ENCODE measurements around the gene ANKRD52.

DNA sequence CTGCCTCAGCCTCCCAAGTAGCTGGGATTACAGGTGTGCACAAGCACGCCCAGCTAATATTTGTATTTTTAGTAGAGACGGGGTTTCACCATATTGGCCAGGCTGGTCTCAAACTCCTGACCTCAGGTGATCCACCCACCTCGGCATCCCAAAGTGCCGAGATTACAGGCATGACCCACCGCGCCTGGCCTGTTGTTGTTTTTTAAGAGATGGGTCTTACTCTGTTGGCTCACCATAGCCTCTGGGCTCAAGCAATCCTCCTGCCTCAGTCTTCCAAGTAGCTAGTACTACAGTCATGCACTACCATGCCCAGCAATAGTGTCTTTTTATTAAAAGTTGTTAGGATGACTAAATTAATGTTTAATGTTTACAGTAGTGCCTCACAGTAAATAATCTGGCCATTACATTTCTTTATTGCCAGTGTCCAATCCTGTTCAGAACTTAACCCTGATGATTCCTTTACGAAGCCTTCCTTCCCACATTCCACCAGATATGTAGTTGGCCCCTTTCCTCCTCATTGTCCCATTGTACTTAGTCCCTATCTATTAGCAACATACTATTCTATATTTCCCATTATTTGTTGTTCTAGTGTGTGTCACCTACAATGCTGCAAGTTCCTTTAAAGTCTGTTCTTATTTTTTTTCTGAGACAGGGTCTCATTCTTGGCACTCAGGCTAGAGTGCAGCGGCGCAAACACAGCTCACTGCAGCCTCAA lies 60.1 kb downstream of the ANKRD52 start:
- TF ChIP-seq, protein P1, sequence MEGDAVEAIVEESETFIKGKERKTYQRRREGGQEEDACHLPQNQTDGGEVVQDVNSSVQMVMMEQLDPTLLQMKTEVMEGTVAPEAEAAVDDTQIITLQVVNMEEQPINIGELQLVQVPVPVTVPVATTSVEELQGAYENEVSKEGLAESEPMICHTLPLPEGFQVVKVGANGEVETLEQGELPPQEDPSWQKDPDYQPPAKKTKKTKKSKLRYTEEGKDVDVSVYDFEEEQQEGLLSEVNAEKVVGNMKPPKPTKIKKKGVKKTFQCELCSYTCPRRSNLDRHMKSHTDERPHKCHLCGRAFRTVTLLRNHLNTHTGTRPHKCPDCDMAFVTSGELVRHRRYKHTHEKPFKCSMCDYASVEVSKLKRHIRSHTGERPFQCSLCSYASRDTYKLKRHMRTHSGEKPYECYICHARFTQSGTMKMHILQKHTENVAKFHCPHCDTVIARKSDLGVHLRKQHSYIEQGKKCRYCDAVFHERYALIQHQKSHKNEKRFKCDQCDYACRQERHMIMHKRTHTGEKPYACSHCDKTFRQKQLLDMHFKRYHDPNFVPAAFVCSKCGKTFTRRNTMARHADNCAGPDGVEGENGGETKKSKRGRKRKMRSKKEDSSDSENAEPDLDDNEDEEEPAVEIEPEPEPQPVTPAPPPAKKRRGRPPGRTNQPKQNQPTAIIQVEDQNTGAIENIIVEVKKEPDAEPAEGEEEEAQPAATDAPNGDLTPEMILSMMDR (IDR thresholded peaks at IDR 0.05; ENCODE audit: insufficient read depth, low read length, poor library complexity, severe bottlenecking), result no peak
- no peak for TF ChIP-seq EZH2phosphoT487 (conservative IDR thresholded peaks at IDR 0.05; ENCODE audit: low read length)

Measured in SU-DHL-6 (cell line).